Measurements from ENCODE around the gene SYNDIG1L. TPM values are rescaled to one million over a fixed set of nuclear protein-coding genes. Genes with fewer than 3 reads are reported as not detected.

SYNDIG1L gene
- total and polyA plus RNA-seq, 2 of the 8 experiments (the other 6 are each of a cell fraction or from before 2014, with no cell fraction given) = 3.0 to 3.2 TPM

DNA sequence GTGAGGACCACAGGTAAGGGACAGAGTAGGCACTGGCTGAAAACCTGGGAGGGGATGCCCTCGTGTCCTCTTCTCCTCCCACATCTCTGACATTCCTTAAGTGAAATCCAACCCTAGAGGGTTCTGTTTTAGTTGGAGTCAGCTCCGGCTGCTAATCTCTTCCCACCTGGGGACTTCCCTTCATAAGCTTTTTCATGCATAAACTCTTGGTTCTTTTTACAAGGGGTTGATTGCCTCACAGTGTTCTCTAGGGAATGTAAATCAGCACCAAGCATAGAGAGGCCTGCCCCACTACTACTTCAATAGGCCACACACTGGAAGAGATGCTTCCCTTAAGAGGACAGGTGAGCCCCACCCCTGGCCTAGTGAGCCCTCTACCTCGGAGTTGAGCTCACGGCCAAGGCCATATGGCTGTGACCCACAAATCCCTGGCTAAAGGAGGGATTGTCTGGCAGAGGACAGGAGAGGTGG is 3.2 kb upstream of the SYNDIG1L start (continued):
- TF ChIP-seq, protein P1, sequence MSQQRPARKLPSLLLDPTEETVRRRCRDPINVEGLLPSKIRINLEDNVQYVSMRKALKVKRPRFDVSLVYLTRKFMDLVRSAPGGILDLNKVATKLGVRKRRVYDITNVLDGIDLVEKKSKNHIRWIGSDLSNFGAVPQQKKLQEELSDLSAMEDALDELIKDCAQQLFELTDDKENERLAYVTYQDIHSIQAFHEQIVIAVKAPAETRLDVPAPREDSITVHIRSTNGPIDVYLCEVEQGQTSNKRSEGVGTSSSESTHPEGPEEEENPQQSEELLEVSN (IDR thresholded peaks at IDR 0.05) = no peak
- TF ChIP-seq SIRT6 (IDR thresholded peaks at IDR 0.05; ENCODE audit: low read length) (no peak), CBX8 (IDR thresholded peaks at IDR 0.05; ENCODE audit: borderline replicate concordance, low read depth, low read length) (no peak), BACH1 (IDR thresholded peaks at IDR 0.05; ENCODE audit: low read length) (0 out of 2 replicates have a peak, but pooled peaks have one; percentile 45), CEBPB (IDR thresholded peaks at IDR 0.05; ENCODE audit: low read depth, low read length) (peak; percentile 97), KDM5A (IDR thresholded peaks at IDR 0.05; ENCODE audit: low read length) (no peak), KDM1A (IDR thresholded peaks at IDR 0.05; ENCODE audit: borderline replicate concordance, low read length) (no peak), PHF8 (conservative IDR thresholded peaks at IDR 0.05; ENCODE audit: low read depth, low read length) (no peak), TEAD4 (IDR thresholded peaks at IDR 0.05; ENCODE audit: low read depth, low read length) (peak; percentile 64; the same call in 1 of the 2 replicates), CHD2 (IDR thresholded peaks at IDR 0.05; ENCODE audit: low read length) (no peak), MAFK (IDR thresholded peaks at IDR 0.05; ENCODE audit: low read depth, low read length) (no peak), TAF1 (IDR thresholded peaks at IDR 0.05; ENCODE audit: low read depth, low read length) (peak; percentile 37; the same call in 1 of the 2 replicates)
- TF ChIP-seq, protein P2, sequence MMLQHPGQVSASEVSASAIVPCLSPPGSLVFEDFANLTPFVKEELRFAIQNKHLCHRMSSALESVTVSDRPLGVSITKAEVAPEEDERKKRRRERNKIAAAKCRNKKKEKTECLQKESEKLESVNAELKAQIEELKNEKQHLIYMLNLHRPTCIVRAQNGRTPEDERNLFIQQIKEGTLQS (IDR thresholded peaks at IDR 0.05; ENCODE audit: insufficient read depth, low read depth, low read length) = no peak
- TF ChIP-seq, protein P3, sequence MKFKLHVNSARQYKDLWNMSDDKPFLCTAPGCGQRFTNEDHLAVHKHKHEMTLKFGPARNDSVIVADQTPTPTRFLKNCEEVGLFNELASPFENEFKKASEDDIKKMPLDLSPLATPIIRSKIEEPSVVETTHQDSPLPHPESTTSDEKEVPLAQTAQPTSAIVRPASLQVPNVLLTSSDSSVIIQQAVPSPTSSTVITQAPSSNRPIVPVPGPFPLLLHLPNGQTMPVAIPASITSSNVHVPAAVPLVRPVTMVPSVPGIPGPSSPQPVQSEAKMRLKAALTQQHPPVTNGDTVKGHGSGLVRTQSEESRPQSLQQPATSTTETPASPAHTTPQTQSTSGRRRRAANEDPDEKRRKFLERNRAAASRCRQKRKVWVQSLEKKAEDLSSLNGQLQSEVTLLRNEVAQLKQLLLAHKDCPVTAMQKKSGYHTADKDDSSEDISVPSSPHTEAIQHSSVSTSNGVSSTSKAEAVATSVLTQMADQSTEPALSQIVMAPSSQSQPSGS (IDR thresholded peaks at IDR 0.05; ENCODE audit: low read length) = 0 out of 2 replicates have a peak, but pooled peaks have one; percentile 25

All from H1 (cell line).